Activated CD8-positive, alpha-beta memory T cell treated with anti-CD3 and anti-CD28 coated beads, Interleukin-2, amount 50 U/mL, for 4 hours (primary cell): Measurements from ENCODE around the gene DPP8.
"Not testable (repeated sequence)": the region's sequence is repeated elsewhere in the genome, so short reads cannot be mapped to it uniquely, and the experiment has no call there.

Experiments
- DNase-seq: peaks from one replicate; pipeline ENCODE4 v3.0.0-alpha.2; 2020

Gene DPP8

DNA sequence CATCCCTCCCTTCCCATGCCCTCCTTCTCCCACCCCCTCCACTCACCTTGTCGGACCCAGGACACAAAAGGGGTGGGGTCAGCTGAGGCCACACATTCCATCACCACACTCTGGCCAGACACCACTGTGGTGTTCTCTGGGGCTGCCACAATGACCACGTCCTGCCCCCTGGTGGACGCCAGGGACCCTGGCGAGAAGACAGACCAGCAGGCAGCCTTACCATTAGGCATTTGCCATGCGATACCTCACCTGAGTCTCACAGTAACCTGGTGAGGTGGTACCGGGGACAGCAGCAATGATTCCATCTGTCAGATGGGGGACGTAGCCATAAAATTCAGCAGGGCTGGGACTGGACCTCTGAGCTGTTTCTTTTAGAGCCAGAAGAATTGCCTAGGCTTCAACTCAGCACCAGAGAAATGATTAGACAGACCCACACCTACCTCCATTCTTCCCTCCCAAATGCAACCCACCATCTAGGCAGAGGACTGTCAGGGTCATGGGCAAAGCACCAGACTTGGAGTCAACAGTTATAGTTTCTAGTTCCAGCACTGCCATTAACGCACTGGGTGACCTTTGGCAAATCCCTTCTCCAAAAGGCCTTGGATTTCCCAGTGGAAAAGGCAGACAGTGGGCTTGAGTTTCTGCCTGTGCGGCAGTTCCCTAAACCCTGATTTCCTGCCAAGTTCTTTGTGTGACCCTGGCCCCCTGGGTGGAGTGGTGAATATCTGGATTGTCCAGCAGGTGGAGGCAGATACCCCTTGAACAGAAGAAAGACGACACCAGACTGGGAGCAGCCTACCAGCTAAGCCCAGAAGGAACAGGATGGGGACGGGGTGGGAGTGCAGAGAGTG, 116.5 kb downstream of the DPP8 start:
- DNase-seq = peak; percentile 40

DNA sequence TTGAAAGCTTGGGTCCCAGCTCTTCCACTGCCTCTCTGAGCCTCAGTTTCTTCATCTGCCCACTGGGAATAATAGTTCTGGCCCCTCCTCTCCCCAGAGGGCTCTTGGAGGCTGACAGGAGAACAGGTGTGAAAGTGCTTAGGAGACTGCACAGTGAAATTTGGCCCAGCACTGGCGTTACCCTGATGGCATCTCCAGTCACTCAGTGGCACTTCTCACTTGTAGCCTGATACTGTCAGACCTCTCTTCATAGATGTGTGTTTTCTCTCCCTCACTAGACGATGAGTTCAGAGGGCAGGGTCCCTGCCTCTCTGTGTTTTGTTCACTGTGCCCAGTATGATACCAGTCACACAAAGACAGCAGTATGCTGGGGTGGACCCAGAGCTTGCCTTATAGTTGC, 117.5 kb downstream of the DPP8 start:
- DNase-seq = no peak

DNA sequence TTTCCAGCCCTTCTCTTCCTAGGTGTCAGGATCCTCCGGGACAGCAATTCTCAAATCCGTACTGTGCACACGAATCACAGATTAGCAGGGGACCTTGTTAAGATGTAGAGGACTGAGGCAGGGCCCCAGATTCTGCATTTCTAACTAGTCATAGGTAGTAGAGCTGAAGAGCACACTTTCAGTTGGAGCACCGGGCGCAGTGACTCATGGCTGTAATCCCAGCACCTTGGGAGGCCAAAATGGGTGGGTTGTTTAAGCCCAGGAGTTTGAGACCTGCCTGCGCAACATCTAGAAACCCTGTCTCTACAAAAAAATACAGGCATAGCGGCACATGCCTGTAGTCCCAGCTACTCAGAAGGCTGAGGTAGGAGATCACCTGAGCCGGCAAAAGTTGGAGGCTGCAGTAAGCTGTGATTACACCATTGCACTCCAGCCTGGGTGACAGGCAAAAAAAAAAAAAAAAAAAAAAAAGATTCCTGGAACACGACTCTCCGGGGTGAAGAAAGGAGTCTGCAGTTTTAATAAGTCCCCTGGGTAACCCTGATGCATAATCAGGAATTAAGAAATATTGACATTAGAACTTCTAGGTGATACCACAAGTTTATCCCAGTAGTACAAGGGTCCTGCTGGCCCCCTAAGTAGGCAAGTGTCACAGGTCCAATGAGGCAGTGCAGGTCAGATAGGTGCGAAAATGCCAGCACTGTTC, 118.3 kb downstream of the DPP8 start:
- no peak for DNase-seq

DNA sequence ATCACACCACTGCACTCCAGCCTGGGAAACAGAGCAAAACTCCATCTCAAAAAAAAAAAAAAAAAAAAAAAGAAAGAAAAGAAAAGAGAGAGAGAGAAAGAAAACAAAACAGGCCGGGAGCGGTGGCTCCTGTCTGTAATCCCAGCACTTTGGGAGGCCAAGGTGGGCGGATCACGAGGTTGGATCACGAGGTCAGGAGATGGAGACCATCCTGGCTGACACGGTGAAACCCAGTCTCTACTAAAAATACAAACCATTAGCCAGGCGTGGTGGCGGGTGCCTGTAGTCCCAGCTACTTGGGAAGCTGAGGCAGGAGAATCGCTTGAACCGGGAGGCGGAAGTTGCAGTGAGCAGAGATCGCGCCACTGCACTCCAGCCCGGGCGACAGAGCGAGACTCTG, 119.0 kb downstream of the DPP8 start:
- DNase-seq = not testable (repeated sequence)

DNA sequence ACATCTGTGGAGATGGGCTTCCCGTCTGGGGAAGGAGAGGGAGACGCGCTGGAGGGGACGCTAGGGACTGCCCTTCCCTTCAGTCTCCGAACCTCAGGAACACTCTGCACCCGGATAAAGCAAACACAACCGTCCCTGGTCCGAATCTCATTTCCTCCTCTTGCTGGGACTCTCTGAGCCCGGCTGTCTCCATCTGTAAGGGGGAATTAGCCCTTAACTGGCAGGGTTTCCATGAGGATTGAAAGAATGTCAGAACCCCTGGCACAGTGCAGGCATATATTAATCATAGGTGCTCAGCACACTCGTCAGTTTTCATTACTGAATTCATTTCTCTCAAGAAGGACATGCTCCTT, 120.5 kb downstream of the DPP8 start:
- DNase-seq = no peak

DNA sequence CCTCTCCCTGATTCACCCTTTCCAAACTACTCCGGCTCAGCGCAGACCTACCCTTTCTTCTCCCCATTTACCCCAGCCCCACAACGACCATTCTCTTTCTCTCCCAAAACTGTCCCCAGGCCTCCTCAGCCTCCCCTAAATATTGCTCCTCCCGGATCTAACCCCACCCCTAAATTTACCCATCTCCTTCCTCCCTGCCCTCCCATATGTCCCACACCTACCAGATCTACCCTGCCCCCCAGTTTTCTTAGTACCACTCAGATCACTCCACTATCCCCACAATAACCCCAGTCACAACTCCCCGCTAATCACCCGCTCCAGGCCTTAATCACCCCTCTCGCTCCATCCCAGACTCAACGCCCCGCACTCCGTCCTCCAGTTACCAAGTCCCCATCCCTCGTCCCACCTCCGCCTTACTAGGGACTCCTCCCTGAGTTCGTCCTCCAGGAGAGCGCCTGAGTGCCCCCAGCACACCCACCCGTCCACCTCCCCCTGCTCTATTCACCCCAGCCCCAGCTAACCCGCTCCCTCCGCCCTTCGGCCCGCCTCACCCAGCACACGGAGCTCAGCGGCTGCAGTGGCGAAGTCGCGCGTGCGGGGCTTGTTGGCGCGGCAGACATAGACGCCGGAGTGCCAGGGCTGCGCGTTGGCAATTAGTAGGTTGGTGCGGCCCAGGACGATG, 121.1 kb downstream of the DPP8 start:
- no peak for DNase-seq

DNA sequence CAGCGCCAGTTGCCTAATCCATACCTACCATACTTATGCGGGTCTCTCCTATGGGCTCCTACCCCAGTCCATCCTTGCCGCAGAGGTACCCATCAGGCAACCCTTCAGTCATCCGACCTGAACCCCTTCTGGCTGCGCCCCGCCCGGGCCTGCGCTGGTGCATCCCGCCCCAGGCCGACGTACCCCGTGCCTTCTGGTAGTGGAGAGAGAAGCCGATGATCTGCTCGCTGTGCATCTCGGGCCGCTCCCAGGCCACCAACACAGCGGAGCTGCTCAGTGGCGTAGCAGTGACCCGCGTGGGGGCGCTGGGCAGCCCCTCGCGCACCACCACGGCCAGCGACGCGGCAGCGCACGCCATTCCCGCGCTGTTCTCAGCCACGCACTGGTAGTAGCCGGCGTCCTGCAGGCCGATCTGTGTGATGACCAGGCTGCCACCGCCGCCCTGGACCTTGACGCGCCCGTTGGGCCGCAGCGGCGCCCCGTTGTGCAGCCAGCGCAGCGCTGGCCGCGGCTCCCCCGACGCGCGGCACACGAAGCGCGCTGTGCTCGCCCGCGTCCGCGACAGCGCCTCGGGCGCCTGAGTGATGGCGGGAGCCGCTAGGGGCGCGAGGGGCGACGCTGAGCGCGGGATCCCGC, 121.8 kb downstream of the DPP8 start:
- no peak for DNase-seq

DNA sequence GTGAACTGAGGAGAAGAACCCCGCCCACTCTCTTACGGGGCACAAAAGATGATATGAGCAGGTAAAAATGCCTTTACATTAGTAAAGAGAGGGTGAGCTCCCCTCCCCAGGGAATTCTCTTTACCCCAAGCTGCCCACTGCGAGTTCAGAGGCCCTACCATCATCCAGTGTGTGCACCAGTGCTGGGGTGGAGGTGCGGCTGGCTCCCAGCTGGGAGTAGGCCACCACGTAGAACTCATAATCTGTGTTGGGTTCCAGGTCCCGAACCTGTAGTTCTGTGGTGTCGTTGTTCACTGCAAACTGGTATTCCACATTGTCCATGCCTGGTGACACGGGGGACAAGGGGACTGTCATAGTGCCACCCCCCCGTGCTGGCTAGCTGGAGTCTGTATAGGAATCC, 122.6 kb downstream of the DPP8 start:
- no peak for DNase-seq

DNA sequence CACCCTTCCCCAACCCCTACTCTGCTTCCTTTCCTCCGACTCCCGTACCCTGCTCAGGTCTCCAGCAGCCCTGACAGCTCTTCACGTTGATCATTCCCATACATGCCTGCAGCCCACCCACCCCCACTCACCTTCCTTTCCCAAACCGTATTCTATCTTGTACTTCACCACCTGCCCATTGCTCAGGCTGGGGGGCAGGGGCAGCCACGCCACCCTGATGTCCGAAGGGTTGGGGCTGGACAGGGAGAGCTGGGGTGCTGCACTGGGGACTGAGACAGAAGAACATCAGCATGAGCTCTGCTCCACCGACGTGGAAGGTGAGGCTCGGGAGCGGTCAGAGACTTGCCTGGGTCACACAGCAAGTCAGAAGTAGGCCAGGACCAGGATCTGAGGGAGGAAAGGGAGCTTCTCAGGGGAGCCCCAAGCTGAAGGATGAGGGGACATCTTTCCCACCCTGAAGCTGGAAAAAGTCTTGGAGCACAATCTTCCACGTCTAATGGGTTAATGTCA, 123.2 kb downstream of the DPP8 start:
- DNase-seq = no peak

DNA sequence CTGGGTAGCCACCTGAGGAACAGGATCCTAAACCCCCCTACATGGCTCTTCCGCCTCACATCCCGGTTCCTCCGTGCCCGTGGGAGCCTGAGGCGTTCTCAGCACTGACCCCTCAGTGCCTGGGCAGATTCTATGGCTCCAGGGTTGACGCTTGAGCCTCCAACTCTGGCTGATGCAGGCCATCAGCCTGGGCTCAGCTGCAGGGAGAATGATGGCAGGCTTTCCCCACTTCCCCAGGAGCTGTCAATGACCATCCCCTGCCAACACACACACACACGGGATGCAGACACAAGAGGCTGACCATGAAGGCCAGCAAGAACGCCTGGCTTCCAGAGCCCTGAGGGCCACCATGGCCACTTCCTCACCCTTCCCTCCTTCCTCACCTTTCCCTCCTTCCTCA, 123.9 kb downstream of the DPP8 start:
- DNase-seq = no peak

DNA sequence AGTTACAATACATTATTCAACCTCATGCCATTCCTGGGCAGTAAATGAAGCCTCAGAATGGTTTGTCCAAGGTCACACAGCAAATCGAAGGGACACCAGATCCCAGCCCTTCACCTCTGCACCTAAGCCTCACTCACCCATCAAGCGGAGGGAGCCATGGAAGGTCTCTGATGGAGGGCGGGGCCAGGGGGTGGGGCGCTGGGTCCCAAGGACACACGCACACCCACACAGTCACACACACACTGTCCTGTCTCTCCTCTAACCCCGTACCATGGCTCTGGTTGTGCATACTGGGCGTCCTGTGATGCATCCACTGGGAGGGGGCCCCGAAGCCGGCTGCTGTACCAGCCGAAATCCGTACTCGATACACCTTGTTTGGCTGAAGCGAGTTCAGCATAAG, 124.4 kb downstream of the DPP8 start:
- DNase-seq = no peak
